Measurements from ENCODE around the gene LPP.

The LPP gene

GRCh38 chr3:188890572-188891270 is 736.8 kb downstream of the LPP start:
- DNase-seq: no peak

- no peak for DNase-seq
Measured at GRCh38 chr3:188899881-188900280, 745.9 kb downstream of the LPP start.

GRCh38 chr3:188900421-188900951 is 746.5 kb downstream of the LPP start:
- no peak for DNase-seq

- DNase-seq: no peak
Measured at GRCh38 chr3:188901126-188901525, 747.2 kb downstream of the LPP start.

- no peak for DNase-seq
Measured at GRCh38 chr3:188901671-188902287, 747.8 kb downstream of the LPP start.

- no peak for DNase-seq
Measured at GRCh38 chr3:188904670-188905069, 750.7 kb downstream of the LPP start.

- DNase-seq: no peak
Measured at GRCh38 chr3:188905547-188905946, 751.6 kb downstream of the LPP start.

- no peak for DNase-seq
Measured at GRCh38 chr3:188906236-188906635, 752.3 kb downstream of the LPP start.

GRCh38 chr3:188908002-188908850 is 754.3 kb downstream of the LPP start:
- no peak for DNase-seq

- peak; percentile 56 for DNase-seq
Measured at GRCh38 chr3:188911026-188911850, 757.3 kb downstream of the LPP start.

GRCh38 chr3:188913084-188913483 is 759.1 kb downstream of the LPP start:
- DNase-seq: no peak

- no peak for DNase-seq
Measured at GRCh38 chr3:188914552-188914951, 760.6 kb downstream of the LPP start.

- no peak for DNase-seq
Measured at GRCh38 chr3:188915127-188915526, 761.2 kb downstream of the LPP start.

- no peak for DNase-seq
Measured at GRCh38 chr3:188916934-188917401, 763.0 kb downstream of the LPP start.

- DNase-seq: no peak
Measured at GRCh38 chr3:188918093-188918492, 764.1 kb downstream of the LPP start.

- DNase-seq: no peak
Measured at GRCh38 chr3:188923671-188924070, 769.7 kb downstream of the LPP start.

- no peak for DNase-seq
Measured at GRCh38 chr3:188925376-188925775, 771.4 kb downstream of the LPP start.

GRCh38 chr3:188926111-188926510 is 772.2 kb downstream of the LPP start:
- DNase-seq: no peak

- peak; percentile 41 for DNase-seq
Measured at GRCh38 chr3:188926741-188927511, 773.0 kb downstream of the LPP start.

GRCh38 chr3:188927971-188928370 is 774.0 kb downstream of the LPP start:
- DNase-seq: no peak

- DNase-seq: no peak
Measured at GRCh38 chr3:188929137-188929536, 775.2 kb downstream of the LPP start.
